Coronary artery (tissue), 2 donors: ENCODE data around the gene CPLANE1.
A peak's percentile ranks its signal among the peaks of the same experiment; 100 is the strongest.

ENCODE experiments used
- DNase-seq: peaks from one replicate; pipeline ENCODE4 v3.0.0-alpha.2; 2017; ENCODE audit warnings: low spot score
- H3K27ac ChIP-seq, 2 donors: fragments of 200-600 bp; sonication (generic); one replicate each; pipeline ENCODE4 v1.5.1; 2016 to 2019
- H3K4me3 ChIP-seq: fragments of 200-600 bp; sonication (generic); 2 replicates; pipeline ENCODE4 v1.5.1; 2016; ENCODE audit warnings: mild to moderate bottlenecking, moderate library complexity
- CTCF ChIP-seq: fragments of 200-600 bp; sonication (generic); IDR thresholded peaks from one replicate; pipeline ENCODE4 v1.5.1; 2019; ENCODE audit warnings: antibody characterized with exemption

CPLANE1 gene

DNA sequence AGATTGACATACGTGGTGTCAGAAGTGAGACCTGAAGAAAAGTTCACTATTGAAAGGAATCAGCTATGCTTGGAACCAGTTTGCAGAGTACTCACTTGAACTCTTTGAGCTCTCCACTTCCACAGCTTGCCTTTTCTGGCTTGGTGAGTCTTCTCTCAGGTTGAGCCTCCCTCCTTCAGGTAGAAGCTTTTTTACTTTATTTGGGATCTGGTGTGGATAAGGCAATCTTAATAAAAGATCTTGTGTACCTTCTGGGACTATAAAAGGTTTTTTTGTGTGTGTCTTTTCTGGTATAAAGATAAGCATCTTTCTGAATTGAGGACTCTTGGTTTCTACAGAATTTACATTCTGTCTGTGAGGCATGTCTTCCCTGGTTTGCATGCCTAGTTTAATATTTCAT is 5.4 kb upstream of the CPLANE1 start:
- no peak for DNase-seq
- no peak overlapping the region for H3K4me3 ChIP-seq
- TF ChIP-seq CTCF: no peak

DNA sequence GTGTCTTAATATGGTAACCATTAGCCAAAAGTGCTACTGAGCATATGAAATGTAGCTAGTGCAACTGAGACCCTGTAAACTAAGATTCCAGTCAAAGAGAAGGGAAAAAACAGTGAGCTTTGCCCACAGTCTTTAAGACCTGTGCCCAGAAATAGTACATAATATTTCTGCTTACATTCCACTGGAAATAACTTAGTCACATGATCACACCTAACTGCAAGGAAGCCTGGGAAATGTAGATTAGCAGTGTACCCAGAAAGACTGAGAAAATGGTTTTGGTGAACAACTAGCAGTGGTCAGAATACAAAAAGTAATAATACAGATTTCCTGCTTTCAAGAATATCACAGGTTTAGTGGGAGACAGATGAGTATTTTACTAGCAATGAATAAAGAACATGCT is 2.5 kb upstream of the CPLANE1 start:
- no peak for TF ChIP-seq CTCF
- Histone ChIP-seq H3K4me3 (no peak overlapping the region), H3K27ac (no peak overlapping the region)
- no peak for DNase-seq

More for the DNA sequence above, 5.4 kb upstream of the CPLANE1 start:
- H3K27ac ChIP-seq: no peak overlapping the region

- no peak for DNase-seq
- TF ChIP-seq CTCF: no peak
- H3K4me3 ChIP-seq: peak overlapping the region; percentile 82
- peak overlapping the region; percentile 95 to 97 for H3K27ac ChIP-seq
Measured at GRCh38 chr5:37249815-37250164, 614 bp upstream of the CPLANE1 start.

- no peak for TF ChIP-seq CTCF
- peak overlapping the region; percentile 82 for H3K4me3 ChIP-seq
- no peak for DNase-seq
Measured at GRCh38 chr5:37248421-37248969, 681 bp downstream of the CPLANE1 start.

DNA sequence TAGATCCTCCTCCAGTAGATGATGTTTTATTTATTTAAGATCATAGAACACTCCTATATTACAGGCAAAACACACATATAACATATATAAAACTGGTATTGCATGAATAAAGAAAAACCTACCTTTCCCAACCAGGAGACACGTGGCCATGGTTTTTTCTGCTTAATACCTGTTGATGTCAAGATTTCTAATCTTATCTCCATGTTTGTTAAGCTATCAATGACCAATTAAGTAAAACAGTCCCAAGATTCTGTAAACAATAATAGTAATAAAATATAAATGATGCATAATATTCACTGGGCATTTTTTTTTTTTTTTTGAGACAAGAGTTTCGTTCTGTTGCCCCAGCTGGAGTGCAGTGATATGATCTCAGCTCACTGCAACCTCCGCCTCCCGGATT is 1.7 kb downstream of the CPLANE1 start:
- no peak overlapping the region for H3K27ac ChIP-seq
- peak overlapping the region; percentile 82 for H3K4me3 ChIP-seq
- DNase-seq: no peak
- no peak for TF ChIP-seq CTCF

More at GRCh38 chr5:37248421-37248969, 681 bp downstream of the CPLANE1 start:
- H3K27ac ChIP-seq: peak overlapping the region; percentile 95 to 97

GRCh38 chr5:37247036-37247435 is 2.1 kb downstream of the CPLANE1 start:
- H3K4me3 ChIP-seq: no peak overlapping the region
- no peak for TF ChIP-seq CTCF
- DNase-seq: no peak
- H3K27ac ChIP-seq: no peak overlapping the region

GRCh38 chr5:37234288-37234687 is 14.9 kb downstream of the CPLANE1 start:
- Histone ChIP-seq H3K4me3 (no peak overlapping the region), H3K27ac (no peak overlapping the region)
- no peak for DNase-seq
- TF ChIP-seq CTCF: no peak
